H54 (cell line): ENCODE measurements around the gene RPL3.
A peak's percentile ranks its signal among the peaks of the same experiment; 100 is the strongest.

Source experiments
- DNase-seq: peaks from one replicate; pipeline ENCODE4 v3.0.0; 2011; ENCODE audit warnings: low spot score, mixed read lengths; ENCODE audit not compliant: insufficient read length
- FAIRE-seq: peaks from 3 replicates; lab custom pipeline; 2011; peaks lifted over from hg19 to GRCh38; lab: Jason Lieb, UNC
- POLR2A ChIP-seq: IDR thresholded peaks from 2 replicates; pipeline ENCODE4 v1.6.1; 2011; ENCODE audit warnings: low read depth, mild to moderate bottlenecking, low read length

Gene RPL3

GRCh38 chr22:39282645-39283321 lies 36.6 kb downstream of the RPL3 start:
- no peak for DNase-seq
- no peak for TF ChIP-seq POLR2A
- no peak for FAIRE-seq

GRCh38 chr22:39281126-39281525 lies 38.3 kb downstream of the RPL3 start:
- TF ChIP-seq POLR2A: no peak
- no peak for FAIRE-seq
- no peak for DNase-seq

GRCh38 chr22:39280250-39280649 lies 39.2 kb downstream of the RPL3 start:
- FAIRE-seq (no peak), DNase-seq (no peak)
- TF ChIP-seq POLR2A: no peak

- TF ChIP-seq POLR2A: no peak
- no peak for FAIRE-seq
- no peak for DNase-seq
These were observed 40.1 kb downstream of the RPL3 start for GRCh38 chr22:39279170-39279850.

- FAIRE-seq (no peak), DNase-seq (peak; percentile 48)
- no peak for TF ChIP-seq POLR2A
These were observed 41.4 kb downstream of the RPL3 start for GRCh38 chr22:39278040-39278439.

- no peak for TF ChIP-seq POLR2A
- FAIRE-seq (no peak), DNase-seq (no peak)
These were observed 42.2 kb downstream of the RPL3 start for GRCh38 chr22:39277142-39277607.

GRCh38 chr22:39276440-39277141 lies 42.8 kb downstream of the RPL3 start:
- FAIRE-seq (no peak), DNase-seq (no peak)
- TF ChIP-seq POLR2A: no peak

GRCh38 chr22:39275814-39276439 lies 43.5 kb downstream of the RPL3 start:
- DNase-seq (no peak), FAIRE-seq (no peak)
- TF ChIP-seq POLR2A: no peak

- no peak for FAIRE-seq
- DNase-seq: no peak
- no peak for TF ChIP-seq POLR2A
These were observed 45.2 kb downstream of the RPL3 start for GRCh38 chr22:39273950-39274887.

GRCh38 chr22:39270792-39271191 lies 48.6 kb downstream of the RPL3 start:
- no peak for FAIRE-seq

GRCh38 chr22:39270280-39270679 lies 49.1 kb downstream of the RPL3 start:
- no peak for TF ChIP-seq POLR2A
- no peak for DNase-seq
- no peak for FAIRE-seq

More at GRCh38 chr22:39270792-39271191, 48.6 kb downstream of the RPL3 start:
- DNase-seq: no peak
- TF ChIP-seq POLR2A: no peak

- DNase-seq: no peak
- no peak for TF ChIP-seq POLR2A
- no peak for FAIRE-seq
These were observed 50.2 kb downstream of the RPL3 start for GRCh38 chr22:39269095-39269790.

- no peak for FAIRE-seq
- no peak for TF ChIP-seq POLR2A
These were observed 50.8 kb downstream of the RPL3 start for GRCh38 chr22:39268645-39269044.

More at GRCh38 chr22:39268645-39269044, 50.8 kb downstream of the RPL3 start:
- no peak for DNase-seq
